Lung (tissue), 12 donors: ENCODE data around the gene TBCCD1. TPM values are rescaled to one million over a fixed set of nuclear protein-coding genes. Genes with fewer than 3 reads are reported as not detected.

Experiments
- ATAC-seq: fragments of 200-7000 bp; cut with Tn5 transposase; one replicate; pipeline ENCODE4 v1.9.1; 2020; ENCODE audit warnings: moderate number of reproducible peaks; ENCODE audit not compliant: insufficient read depth, low FRiP score
- DNase-seq, 3 donors: peaks; one replicate each; pipeline ENCODE4 v3.0.0-alpha.2; 2013 to 2017
- H3K27ac ChIP-seq, 2 donors: one replicate each; pipeline ENCODE4 v1.5.1; 2013; ENCODE audit warnings: mild to moderate bottlenecking in 2 of 2, moderate library complexity in 2 of 2, control low read depth in 1 of 2, inconsistent platforms in 1 of 2, low read depth in 1 of 2, low read length in 1 of 2
- H3K27me3 ChIP-seq, 3 donors: one replicate each; pipeline ENCODE4 v1.5.1; 2013; ENCODE audit warnings: low read length in 2 of 3; ENCODE audit not compliant: control insufficient read depth in 3 of 3, insufficient read depth in 3 of 3
- H3K36me3 ChIP-seq, 4 donors: one replicate each; pipeline ENCODE4 v1.5.1; 2013; ENCODE audit warnings: low read length in 4 of 4, mild to moderate bottlenecking in 1 of 4, moderate library complexity in 1 of 4; ENCODE audit not compliant: control insufficient read depth in 4 of 4, insufficient read depth in 4 of 4
- H3K4me1 ChIP-seq, 5 donors: one replicate each; pipeline ENCODE4 v1.5.1; 2013; ENCODE audit warnings: low read length in 5 of 5, mild to moderate bottlenecking in 2 of 5, moderate library complexity in 1 of 5; ENCODE audit not compliant: control insufficient read depth in 5 of 5, insufficient read depth in 5 of 5
- H3K4me3 ChIP-seq: one replicate; pipeline ENCODE4 v1.5.1; 2013; ENCODE audit warnings: mild to moderate bottlenecking, control low read depth, moderate library complexity
- H3K9ac ChIP-seq, 2 donors: one replicate each; pipeline ENCODE4 v1.5.1; 2013; ENCODE audit warnings: low read length in 2 of 2, control low read depth in 1 of 2; ENCODE audit not compliant: insufficient read depth in 1 of 2
- H3K9me3 ChIP-seq, 4 donors: one replicate each; pipeline ENCODE4 v1.5.1; 2013; ENCODE audit warnings: low read length in 3 of 4, mild to moderate bottlenecking in 1 of 4, moderate library complexity in 1 of 4; ENCODE audit not compliant: control insufficient read depth in 4 of 4, insufficient read depth in 3 of 4
- WGBS, 2 donors: extraction: QIAGEN DNeasy Blood & Tissue Kit; methylation state at CpG; one replicate each; pipeline ENCODE4 v1.1.7; 2013; 5-methylcytosine and 5-hydroxymethylcytosine counted together
- polyA plus RNA-seq, 2 donors: library from polyadenylated mRNA; stranded (reverse); fragments of 200-250 nt; gene quantifications; one replicate each; pipeline ENCODE4 v1.2.1, GENCODE V29; 2013
- total RNA-seq, 2 donors: library from RNA; depleted of rRNA in 1 of 2; stranded (reverse); fragments of >200 nt in 1 of 2; gene quantifications; one replicate each; pipeline ENCODE4 v1.2.1, GENCODE V29; 2014 to 2021
- TF ChIP-seq, protein P1 (sequence below): IDR thresholded peaks from 2 replicates; pipeline ENCODE4 v1.5.1; 2012; ENCODE audit warnings: mild to moderate bottlenecking; ENCODE audit errors: control extremely low read depth, extremely low read depth
- donor health status: control.
- donor health status: control.
- donor health status: Bipolar disorder and iron deficiency.
- donor health status: healthy.
- donor health status: DM: yes; HTN: yes; CAD: no.

Gene TBCCD1
- total and polyA plus RNA-seq, 4 donors, result 3.2 to 17.3 (median 7.5) TPM

GRCh38 chr3:186544281-186544680, 22.9 kb downstream of the TBCCD1 start, which contains the start of gene CRYGS:
Gene CRYGS, minus strand, starts transcription at chr3:186544380. Its CDS starts 54 bp downstream, at chr3:186544326.
- DNase-seq (no peak), ATAC-seq (no peak)
- no peaks in the 10 kb centered on the region for H3K9me3 ChIP-seq
- no peaks in the 10 kb centered on the region for H3K27me3 ChIP-seq
- H3K9ac ChIP-seq, result no peak within 1 kb of the TSS
- H3K36me3 ChIP-seq, result peaks cover 0 to 14% (median 4%) of the 10 kb centered on the region in 4 donors
- WGBS, 2 donors, result 90 to 98% methylated on average over 2 of the region's 2 CpGs
- H3K27ac ChIP-seq, result no peak within 1 kb of the TSS
- TF ChIP-seq, protein P1, sequence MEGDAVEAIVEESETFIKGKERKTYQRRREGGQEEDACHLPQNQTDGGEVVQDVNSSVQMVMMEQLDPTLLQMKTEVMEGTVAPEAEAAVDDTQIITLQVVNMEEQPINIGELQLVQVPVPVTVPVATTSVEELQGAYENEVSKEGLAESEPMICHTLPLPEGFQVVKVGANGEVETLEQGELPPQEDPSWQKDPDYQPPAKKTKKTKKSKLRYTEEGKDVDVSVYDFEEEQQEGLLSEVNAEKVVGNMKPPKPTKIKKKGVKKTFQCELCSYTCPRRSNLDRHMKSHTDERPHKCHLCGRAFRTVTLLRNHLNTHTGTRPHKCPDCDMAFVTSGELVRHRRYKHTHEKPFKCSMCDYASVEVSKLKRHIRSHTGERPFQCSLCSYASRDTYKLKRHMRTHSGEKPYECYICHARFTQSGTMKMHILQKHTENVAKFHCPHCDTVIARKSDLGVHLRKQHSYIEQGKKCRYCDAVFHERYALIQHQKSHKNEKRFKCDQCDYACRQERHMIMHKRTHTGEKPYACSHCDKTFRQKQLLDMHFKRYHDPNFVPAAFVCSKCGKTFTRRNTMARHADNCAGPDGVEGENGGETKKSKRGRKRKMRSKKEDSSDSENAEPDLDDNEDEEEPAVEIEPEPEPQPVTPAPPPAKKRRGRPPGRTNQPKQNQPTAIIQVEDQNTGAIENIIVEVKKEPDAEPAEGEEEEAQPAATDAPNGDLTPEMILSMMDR, result no peak
- no peak within 1 kb of the TSS for H3K4me3 ChIP-seq
- H3K4me1 ChIP-seq, result no peaks in the 10 kb centered on the region

- Histone ChIP-seq H3K4me1 (peaks cover 0 to 5% (median 0%) of the 10 kb centered on the region in 5 donors), H3K27me3 (no peaks in the 10 kb centered on the region), H3K9ac (no peak overlapping the region), H3K36me3 (peaks cover 0 to 8% (median 4%) of the 10 kb centered on the region in 4 donors), H3K9me3 (no peaks in the 10 kb centered on the region), H3K27ac (no peak overlapping the region), H3K4me3 (no peak overlapping the region)
- 47 to 49% methylated on average over 2 of the region's 2 CpGs for WGBS, 2 donors
- TF ChIP-seq, protein P1, result no peak
- no peak for DNase-seq
- ATAC-seq, result no peak
Measured at GRCh38 chr3:186540835-186541226, 26.3 kb downstream of the TBCCD1 start.

DNA sequence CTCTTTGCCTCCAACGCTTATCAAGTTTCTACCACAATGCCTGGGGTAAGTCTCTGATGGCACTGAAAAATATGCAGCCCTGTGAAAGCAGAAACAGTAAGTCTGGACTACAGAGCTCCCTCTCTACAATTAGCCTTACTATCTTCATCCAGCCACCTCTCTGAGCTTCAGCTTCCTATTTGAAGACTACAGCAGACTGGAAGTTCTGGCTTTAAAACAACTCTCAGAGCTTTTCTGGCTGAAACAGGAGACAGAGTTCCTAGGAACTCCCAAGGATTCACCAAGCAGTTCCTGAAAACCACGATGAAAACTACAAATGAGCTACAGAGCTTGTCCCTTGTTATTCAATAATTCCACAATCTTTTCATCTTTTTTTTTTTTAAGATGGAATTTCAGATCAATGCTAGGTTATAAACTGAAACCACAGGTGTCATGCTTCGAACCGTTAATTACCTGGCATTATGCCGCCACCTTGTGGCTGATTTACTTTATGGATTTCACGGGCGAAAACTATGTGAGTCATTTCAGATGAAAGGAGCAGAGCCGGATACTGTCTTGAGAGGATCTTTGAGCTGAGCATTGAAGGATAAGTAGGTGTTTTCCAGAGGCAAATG, 26.8 kb downstream of the TBCCD1 start:
- Histone ChIP-seq H3K9me3 (no peaks in the 10 kb centered on the region), H3K36me3 (peaks cover 0 to 8% (median 4%) of the 10 kb centered on the region in 4 donors), H3K9ac (peak overlapping the region in 1 of 2 donors; percentile 38), H3K27me3 (no peaks in the 10 kb centered on the region), H3K27ac (no peak overlapping the region), H3K4me1 (peaks cover 0 to 5% (median 0%) of the 10 kb centered on the region in 5 donors), H3K4me3 (no peak overlapping the region)
- WGBS, 2 donors, result 11% methylated on average over 8 of the region's 8 CpGs
- peak; percentile 64 to 75 (median 69) for DNase-seq
- TF ChIP-seq, protein P1, result peak; percentile 65
- peak; percentile 79 for ATAC-seq
